GM12875 (cell line): ENCODE data around the gene SNX32.
A peak's percentile ranks its signal among the peaks of the same experiment; 100 is the strongest.

ENCODE experiments used
- H3K4me3 ChIP-seq: one replicate; pipeline ENCODE4 v1.5.1; 2011; ENCODE audit warnings: low read depth, low read length, control low read depth
- CTCF ChIP-seq: IDR thresholded peaks from 2 replicates; pipeline ENCODE4 v1.5.1; 2011; ENCODE audit warnings: low read depth, mild to moderate bottlenecking, control low read depth, inconsistent platforms, low read length, moderate library complexity, borderline replicate concordance; ENCODE audit not compliant: insufficient read depth

The SNX32 gene

GRCh38 chr11:65872586-65873317 lies 39.0 kb downstream of the SNX32 start, which contains the start of gene EFEMP2:
Gene EFEMP2 (minus strand): TSS chr11:65872800. CDS start chr11:65872354, 446 bp downstream.
- peak within 1 kb of the TSS; percentile 58 for H3K4me3 ChIP-seq
- no peak for TF ChIP-seq CTCF

DNA sequence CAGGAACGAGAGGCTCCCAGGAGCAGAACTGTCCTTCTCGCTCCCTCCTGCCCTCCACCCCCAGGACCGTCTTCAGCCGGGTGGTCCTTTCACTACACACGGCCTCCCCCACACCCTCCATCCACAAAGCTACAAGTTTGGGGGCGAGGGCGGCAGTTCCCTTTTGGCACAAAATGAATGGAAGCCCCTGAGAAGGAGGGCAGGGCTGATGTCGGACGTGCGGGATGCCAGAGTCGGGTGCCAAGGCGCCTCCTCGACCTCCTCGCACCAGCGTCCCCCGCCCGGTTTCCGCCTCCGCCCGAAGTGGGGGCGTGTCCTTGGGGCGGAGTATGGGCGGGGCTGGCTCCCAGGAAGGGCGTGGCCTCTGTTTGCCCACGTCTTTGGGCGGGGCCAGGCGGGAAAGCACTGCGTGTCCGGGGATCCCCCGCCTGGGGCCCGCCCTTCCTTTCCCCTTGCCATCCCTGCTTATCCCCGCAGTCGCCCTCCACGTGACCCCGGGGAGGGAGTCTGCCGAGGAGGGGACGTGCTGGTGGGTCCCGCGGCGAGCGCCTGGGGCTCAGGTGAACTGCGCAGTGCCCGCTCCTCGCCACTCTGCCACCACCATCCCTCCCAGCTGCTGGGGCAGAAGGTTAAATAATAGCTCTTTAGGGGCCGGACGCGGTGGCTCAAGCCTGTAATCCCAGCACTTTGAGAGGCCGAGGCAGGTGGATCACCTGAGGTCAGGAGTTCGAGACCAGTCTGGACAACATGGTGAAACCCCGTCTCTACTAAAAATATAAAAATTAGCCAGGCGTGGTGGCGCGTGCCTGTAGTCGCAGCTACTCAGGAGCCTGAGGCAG lies 39.8 kb downstream of the SNX32 start:
- TF ChIP-seq CTCF = no peak
- H3K4me3 ChIP-seq = peak overlapping the region; percentile 58

DNA sequence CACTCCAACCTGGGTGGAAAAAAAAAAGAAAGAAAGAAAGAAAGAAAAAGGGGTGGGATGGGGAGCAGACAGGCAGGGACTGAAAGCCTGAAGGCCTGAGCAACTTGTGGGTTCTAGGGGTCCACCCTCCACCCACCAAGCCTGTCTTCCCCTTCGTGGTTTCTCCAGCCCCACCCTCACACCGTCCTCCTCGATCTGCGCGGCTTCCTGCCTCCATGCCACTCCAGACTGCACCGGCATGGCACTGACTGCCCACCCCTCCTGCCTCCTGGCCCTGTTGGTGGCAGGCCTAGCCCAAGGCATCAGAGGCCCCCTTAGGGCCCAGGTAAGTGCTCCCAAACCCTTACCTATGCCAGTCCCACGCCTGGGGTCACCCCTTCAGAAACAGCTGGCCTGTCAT lies 45.9 kb downstream of the SNX32 start, which contains the start of gene CTSW:
TSS of gene CTSW (plus strand) at position 221 of the 400 bp plus-strand sequence. CDS start at position 239, 18 bp downstream.
- no peak within 1 kb of the TSS for H3K4me3 ChIP-seq
- TF ChIP-seq CTCF = no peak

DNA sequence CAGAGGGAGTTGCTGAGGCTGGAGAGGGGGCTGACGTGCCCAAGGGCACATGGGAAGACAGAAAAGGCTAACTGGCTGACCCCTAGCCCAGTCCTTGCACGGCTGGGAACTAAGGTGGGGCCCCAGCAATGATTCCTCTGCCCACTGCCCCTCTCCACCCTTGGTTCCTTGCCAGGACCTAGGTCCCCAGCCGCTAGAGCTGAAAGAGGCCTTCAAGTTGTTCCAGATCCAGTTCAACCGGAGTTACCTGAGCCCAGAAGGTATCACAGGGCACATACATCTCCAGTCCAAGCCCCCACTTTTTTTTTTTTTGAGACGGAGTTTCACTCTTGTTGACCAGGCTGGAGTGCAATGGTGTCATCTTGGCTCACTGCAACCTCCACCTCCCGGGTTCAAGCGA lies 46.3 kb downstream of the SNX32 start:
- H3K4me3 ChIP-seq = no peak overlapping the region
- no peak for TF ChIP-seq CTCF

DNA sequence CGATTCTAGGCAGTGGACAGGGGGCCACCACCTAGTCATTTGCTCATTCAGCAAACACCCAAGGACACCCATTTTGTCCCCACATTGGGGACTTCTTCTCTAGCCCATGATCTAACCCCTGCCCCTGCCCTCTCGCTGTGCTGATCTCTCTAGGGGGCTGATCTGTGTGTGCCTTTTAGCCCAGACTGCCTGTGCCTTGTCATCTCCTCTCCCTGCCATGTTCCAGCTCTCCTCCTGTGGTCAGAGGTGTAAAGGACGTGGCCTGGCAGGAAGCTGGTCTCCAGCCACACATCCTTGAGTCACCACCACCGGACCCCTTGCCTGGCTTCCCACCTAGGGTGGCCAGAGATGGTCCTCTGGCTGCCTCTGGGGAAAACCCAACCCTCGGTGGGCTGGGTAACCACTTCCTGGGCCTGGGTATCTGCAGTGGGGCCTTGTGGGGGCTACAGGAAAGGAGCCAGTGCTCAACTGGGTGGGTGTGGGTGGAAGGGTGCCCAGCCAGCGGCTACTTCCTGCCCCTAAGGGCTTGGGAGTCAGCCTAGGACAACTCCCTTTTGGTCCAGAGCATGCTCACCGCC lies 47.2 kb downstream of the SNX32 start:
- H3K4me3 ChIP-seq = no peak overlapping the region
- TF ChIP-seq CTCF = no peak

- H3K4me3 ChIP-seq = no peak overlapping the region
- no peak for TF ChIP-seq CTCF
These were observed 48.6 kb downstream of the SNX32 start for GRCh38 chr11:65882120-65883057.
